ENCODE measurements around the gene CTAGE1.

CTAGE1 gene

GRCh38 chr18:22387787-22388186, 29.9 kb downstream of the CTAGE1 start:
- no peak for DNase-seq

GRCh38 chr18:22387364-22387763, 30.4 kb downstream of the CTAGE1 start:
- no peak for DNase-seq

GRCh38 chr18:22385718-22386117, 32.0 kb downstream of the CTAGE1 start:
- DNase-seq, result no peak

GRCh38 chr18:22378672-22379282, 38.9 kb downstream of the CTAGE1 start:
- no peak for DNase-seq

DNA sequence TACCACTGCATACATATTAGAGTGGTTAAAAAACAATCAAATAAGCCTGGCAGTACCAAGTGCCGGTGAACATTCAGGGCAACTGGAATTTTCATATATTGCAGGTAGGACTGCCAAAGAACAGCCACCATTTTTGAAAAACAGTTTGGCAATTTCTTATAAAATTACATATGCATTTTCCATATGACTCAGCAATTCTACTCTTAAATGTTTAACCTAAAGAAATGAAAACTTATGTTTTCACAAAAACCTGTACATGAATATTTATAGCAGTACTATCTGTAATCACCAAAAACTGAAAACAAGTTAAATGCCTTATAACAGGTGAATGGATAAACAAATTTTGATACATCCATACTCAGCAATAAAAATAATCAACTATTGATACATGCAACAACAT, 39.9 kb downstream of the CTAGE1 start:
- no peak for DNase-seq

- no peak for DNase-seq
These were observed 47.3 kb downstream of the CTAGE1 start for GRCh38 chr18:22370414-22370813.

- no peak for DNase-seq
These were observed 49.7 kb downstream of the CTAGE1 start for GRCh38 chr18:22368021-22368420.

GRCh38 chr18:22367303-22367702, 50.4 kb downstream of the CTAGE1 start:
- no peak for DNase-seq

GRCh38 chr18:22363867-22364463, 53.8 kb downstream of the CTAGE1 start:
- DNase-seq, result no peak

Measured in activated CD4-positive, alpha-beta T cell treated with anti-CD3 and anti-CD28 coated beads for 1 hour (primary cell).